Esophagus muscularis mucosa (tissue), 3 donors: ENCODE measurements around the gene PTPRE.

Source experiments
- POLR2A ChIP-seq: fragments of 450-650 bp; IDR thresholded peaks from one replicate; pipeline ENCODE4 v1.6.1; 2017; ENCODE audit warnings: antibody characterized with exemption, moderate library complexity, mild to moderate bottlenecking, low read depth
- TF ChIP-seq, protein P1 (sequence below), 3 experiments: fragments of 200-600 bp in 2 of 3; fragments of 450-650 bp in 1 of 3; sonication (generic) in 2 of 3; IDR thresholded peaks; one replicate each; pipeline ENCODE4 v1.5.1; 2017 to 2019; ENCODE audit warnings: antibody characterized with exemption in 3 of 3, mild to moderate bottlenecking in 2 of 3, moderate library complexity in 1 of 3

DNA sequence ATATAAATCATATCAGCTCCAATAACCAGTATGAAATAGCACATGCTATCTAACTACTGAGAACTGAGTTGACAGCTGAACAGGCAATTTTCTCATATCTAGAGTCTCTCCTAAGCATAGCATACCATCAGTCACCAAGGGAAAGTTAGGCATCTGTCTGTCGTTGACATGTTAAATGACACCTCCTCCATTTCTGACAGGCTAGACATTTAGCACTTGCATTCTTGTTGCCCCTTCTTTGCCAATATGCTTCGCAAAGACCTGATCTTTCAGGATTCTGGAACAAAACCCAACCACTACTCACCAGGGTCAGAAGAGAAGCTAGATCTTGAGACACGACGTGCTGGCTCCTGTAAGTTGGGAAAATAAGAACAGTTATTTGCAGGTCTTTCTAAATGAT lies 209.3 kb downstream of the PTPRE start:
- TF ChIP-seq POLR2A: no peak
- TF ChIP-seq, protein P1, sequence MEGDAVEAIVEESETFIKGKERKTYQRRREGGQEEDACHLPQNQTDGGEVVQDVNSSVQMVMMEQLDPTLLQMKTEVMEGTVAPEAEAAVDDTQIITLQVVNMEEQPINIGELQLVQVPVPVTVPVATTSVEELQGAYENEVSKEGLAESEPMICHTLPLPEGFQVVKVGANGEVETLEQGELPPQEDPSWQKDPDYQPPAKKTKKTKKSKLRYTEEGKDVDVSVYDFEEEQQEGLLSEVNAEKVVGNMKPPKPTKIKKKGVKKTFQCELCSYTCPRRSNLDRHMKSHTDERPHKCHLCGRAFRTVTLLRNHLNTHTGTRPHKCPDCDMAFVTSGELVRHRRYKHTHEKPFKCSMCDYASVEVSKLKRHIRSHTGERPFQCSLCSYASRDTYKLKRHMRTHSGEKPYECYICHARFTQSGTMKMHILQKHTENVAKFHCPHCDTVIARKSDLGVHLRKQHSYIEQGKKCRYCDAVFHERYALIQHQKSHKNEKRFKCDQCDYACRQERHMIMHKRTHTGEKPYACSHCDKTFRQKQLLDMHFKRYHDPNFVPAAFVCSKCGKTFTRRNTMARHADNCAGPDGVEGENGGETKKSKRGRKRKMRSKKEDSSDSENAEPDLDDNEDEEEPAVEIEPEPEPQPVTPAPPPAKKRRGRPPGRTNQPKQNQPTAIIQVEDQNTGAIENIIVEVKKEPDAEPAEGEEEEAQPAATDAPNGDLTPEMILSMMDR (IDR thresholded peaks at IDR 0.05): no peak
